HepG2 (cell line): ENCODE results near the gene PMS2. TPM values are rescaled to one million over a fixed set of nuclear protein-coding genes. Genes with fewer than 3 reads are reported as not detected.

Source experiments
- CTCF ChIP-seq: sonication (generic); formaldehyde crosslinking; IDR thresholded peaks from 2 replicates; pipeline ENCODE4 v1.5.0; 2020; ENCODE audit warnings: mild to moderate bottlenecking, missing genetic modification reagents, moderate library complexity
- DMAP1 ChIP-seq: IDR thresholded peaks from 2 replicates; pipeline ENCODE4 v1.6.1; 2016
- MATR3 ChIP-seq: sonication (generic); formaldehyde crosslinking; IDR thresholded peaks from 2 replicates; pipeline ENCODE4 v1.4.0; 2020; ENCODE audit warnings: missing genetic modification reagents
- MZF1 ChIP-seq: sonication (generic); formaldehyde crosslinking; IDR thresholded peaks from 2 replicates; pipeline ENCODE4 v1.8.1; 2023; ENCODE audit warnings: mild to moderate bottlenecking, missing genetic modification reagents, borderline replicate concordance
- PHF5A ChIP-seq: IDR thresholded peaks from one replicate; pipeline ENCODE4 v1.6.1; 2018; ENCODE audit warnings: low read depth, missing genetic modification reagents; ENCODE audit not compliant: unreplicated experiment
- POLR2AphosphoS2 ChIP-seq: IDR thresholded peaks from 2 replicates; pipeline ENCODE4 v1.6.1; 2011; ENCODE audit warnings: low read depth, low read length, improper control_type of control experiment
- RNF219 ChIP-seq: sonication (generic); formaldehyde crosslinking; IDR thresholded peaks from 2 replicates; pipeline ENCODE4 v1.5.0; 2020; ENCODE audit warnings: mild to moderate bottlenecking, missing genetic modification reagents
- THAP11 ChIP-seq: IDR thresholded peaks from 2 replicates; pipeline ENCODE4 v1.6.1; 2016; ENCODE audit warnings: missing biosample characterization, missing genetic modification reagents
- ZFP90 ChIP-seq: sonication (generic); formaldehyde crosslinking; IDR thresholded peaks from 2 replicates; pipeline ENCODE4 v1.8.0; 2022; ENCODE audit warnings: missing genetic modification reagents, mild to moderate bottlenecking, inconsistent platforms, borderline replicate concordance
- ZNF260 ChIP-seq: sonication (generic); formaldehyde crosslinking; IDR thresholded peaks from 2 replicates; pipeline ENCODE4 v1.4.0; 2020; ENCODE audit warnings: missing genetic modification reagents, low read depth, mild to moderate bottlenecking, borderline replicate concordance
- ZNF460 ChIP-seq: sonication (generic); formaldehyde crosslinking; IDR thresholded peaks from 2 replicates; pipeline ENCODE4 v1.5.1; 2020; ENCODE audit warnings: missing genetic modification reagents, mild to moderate bottlenecking, borderline replicate concordance
- ZNF530 ChIP-seq: sonication (generic); formaldehyde crosslinking; IDR thresholded peaks from 2 replicates; pipeline ENCODE4 v1.5.0; 2020; ENCODE audit warnings: low read depth, mild to moderate bottlenecking, missing genetic modification reagents
- ZNF770 ChIP-seq: sonication (generic); formaldehyde crosslinking; IDR thresholded peaks from 2 replicates; pipeline ENCODE4 v1.5.0; 2020; ENCODE audit warnings: mild to moderate bottlenecking, missing genetic modification reagents
- polyA plus RNA-seq, 8 experiments: library from polyadenylated mRNA; depleted of rRNA in 3 of 8; stranded (reverse) in 7 of 8; unstranded in 1 of 8; fragments of >200 nt; fragmentation: Illumina TruSeq in 4 of 8; extraction: Trizol in 4 of 8; gene quantifications; 2 replicates each; pipeline versions ENCODE4 v1.2.1 to v1.2.3, GENCODE V29; 2011 to 2016; ENCODE audit warnings: low read depth in 4 of 8, missing spikeins in 1 of 8, mixed read lengths in 1 of 8; ENCODE audit not compliant: insufficient read depth in 1 of 8
- total RNA-seq, 5 experiments: library from RNA; depleted of rRNA; stranded (reverse); fragments of >200 nt; fragmentation: Illumina TruSeq; extraction: Trizol; gene quantifications; 2 replicates each; pipeline ENCODE4 v1.2.3, GENCODE V29; 2016; ENCODE audit warnings: low read depth in 1 of 5

The PMS2 gene
- total and polyA plus RNA-seq, 2 of the 13 experiments (the other 11 are each of a cell fraction or from before 2014, with no cell fraction given), result 6.3 to 11.4 TPM

GRCh38 chr7:6008668-6009611 lies at the start of gene PMS2, which contains the start of gene AIMP2 (continued):
- TF ChIP-seq RNF219, result peak; percentile 99
- peak; percentile 100 for TF ChIP-seq DMAP1
- TF ChIP-seq ZNF530 (CRISPR knock-in tag), result peak; percentile 91; the same call in 1 of the 2 replicates
- peak; percentile 95 for TF ChIP-seq ZFP90 (CRISPR knock-in tag)
- 0 out of 2 replicates have a peak, but pooled peaks have one; percentile 29 for TF ChIP-seq ZNF260 (CRISPR knock-in tag)
- peak; percentile 54 for TF ChIP-seq CTCF (CRISPR knock-in tag)
- no peak for TF ChIP-seq MATR3
- peak; percentile 89 for TF ChIP-seq THAP11 (CRISPR knock-in tag)
- TF ChIP-seq ZNF770 (CRISPR knock-in tag), result peak; percentile 85
- TF ChIP-seq ZNF460 (CRISPR knock-in tag), result peak; percentile 78; the same call in 1 of the 2 replicates
- TF ChIP-seq PHF5A (CRISPR knock-in tag), result peak; percentile 99
- TF ChIP-seq POLR2AphosphoS2, result peak; percentile 43; the same call in 1 of the 2 replicates
- TF ChIP-seq MZF1 (CRISPR knock-in tag), result peak; percentile 67; the same call in 1 of the 2 replicates
